HUES6 (cell line): ENCODE measurements around the gene ING1.
A peak's percentile ranks its signal among the peaks of the same experiment; 100 is the strongest.
"Not testable (repeated sequence)": the region's sequence is repeated elsewhere in the genome, so short reads cannot be mapped to it uniquely, and the experiment has no call there.

ENCODE experiments used
- H3K27ac ChIP-seq: 2 replicates; pipeline ENCODE4 v1.7.0; 2013; ENCODE audit warnings: low read depth, mild to moderate bottlenecking, low read length, inconsistent platforms
- H3K27me3 ChIP-seq: 2 replicates; pipeline ENCODE4 v1.6.1; 2013; ENCODE audit warnings: low read length; ENCODE audit not compliant: control insufficient read depth, insufficient read depth
- H3K36me3 ChIP-seq: 2 replicates; pipeline ENCODE4 v1.6.1; 2013; ENCODE audit warnings: low read length; ENCODE audit not compliant: control insufficient read depth, insufficient read depth
- H3K4me1 ChIP-seq: 2 replicates; pipeline ENCODE4 v1.6.1; 2013; ENCODE audit warnings: low read length; ENCODE audit not compliant: control insufficient read depth, insufficient read depth
- H3K4me3 ChIP-seq: 2 replicates; pipeline ENCODE4 v1.5.1; 2013; ENCODE audit warnings: low read depth, low read length
- H3K9ac ChIP-seq: one replicate; pipeline ENCODE4 v1.6.1; 2013; ENCODE audit warnings: mild to moderate bottlenecking, low read length
- H3K9me3 ChIP-seq: 2 replicates; pipeline ENCODE4 v1.6.1; 2013; ENCODE audit warnings: low read depth, low read length; ENCODE audit not compliant: control insufficient read depth, insufficient read depth

ING1 gene

GRCh38 chr13:110713642-110713952 lies at the start of gene ING1:
ING1 (plus strand) TSS chr13:110713700; CDS start chr13:110714150, 450 bp downstream.
- H3K36me3 ChIP-seq = no peaks in the 10 kb centered on the region
- H3K9ac ChIP-seq = peak within 1 kb of the TSS; percentile 94
- H3K4me1 ChIP-seq = peaks cover 13% of the 10 kb centered on the region; the same call in 1 of the 2 replicates
- H3K27ac ChIP-seq = peak within 1 kb of the TSS; percentile 98
- H3K27me3 ChIP-seq = no peaks in the 10 kb centered on the region
- H3K4me3 ChIP-seq = peak within 1 kb of the TSS; percentile 95
- no peaks in the 10 kb centered on the region for H3K9me3 ChIP-seq

- no peaks in the 10 kb centered on the region for H3K4me1 ChIP-seq
- no peak overlapping the region for H3K27ac ChIP-seq
- H3K27me3 ChIP-seq = no peaks in the 10 kb centered on the region
- H3K9me3 ChIP-seq = peaks cover 29% of the 10 kb centered on the region
- H3K4me3 ChIP-seq = no peak overlapping the region
- H3K9ac ChIP-seq = no peak overlapping the region
- peaks cover 86% of the 10 kb centered on the region for H3K36me3 ChIP-seq
These were observed 49.5 kb upstream of the ING1 start for GRCh38 chr13:110664041-110664440.

- no peak overlapping the region for H3K9ac ChIP-seq
- H3K9me3 ChIP-seq = peaks cover 29% of the 10 kb centered on the region
- H3K36me3 ChIP-seq = peaks cover 86% of the 10 kb centered on the region
- no peak overlapping the region for H3K27ac ChIP-seq
- no peaks in the 10 kb centered on the region for H3K27me3 ChIP-seq
- H3K4me3 ChIP-seq = no peak overlapping the region
- H3K4me1 ChIP-seq = no peaks in the 10 kb centered on the region
These were observed 48.8 kb upstream of the ING1 start for GRCh38 chr13:110664673-110665072.

- Histone ChIP-seq H3K4me3 (no peak overlapping the region), H3K4me1 (no peaks in the 10 kb centered on the region), H3K36me3 (peaks cover 85% of the 10 kb centered on the region), H3K27ac (no peak overlapping the region), H3K9ac (no peak overlapping the region), H3K27me3 (no peaks in the 10 kb centered on the region), H3K9me3 (peaks cover 27% of the 10 kb centered on the region)
These were observed 47.8 kb upstream of the ING1 start for GRCh38 chr13:110665491-110666254.

GRCh38 chr13:110666255-110666533 lies 47.3 kb upstream of the ING1 start:
- no peak overlapping the region for H3K4me3 ChIP-seq
- H3K27ac ChIP-seq = no peak overlapping the region
- no peak overlapping the region for H3K9ac ChIP-seq
- no peaks in the 10 kb centered on the region for H3K27me3 ChIP-seq
- peaks cover 82% of the 10 kb centered on the region for H3K36me3 ChIP-seq
- H3K9me3 ChIP-seq = peaks cover 24% of the 10 kb centered on the region
- H3K4me1 ChIP-seq = no peaks in the 10 kb centered on the region

- Histone ChIP-seq H3K4me3 (no peak overlapping the region), H3K36me3 (peaks cover 54% of the 10 kb centered on the region), H3K27me3 (no peaks in the 10 kb centered on the region), H3K9ac (no peak overlapping the region), H3K27ac (no peak overlapping the region), H3K9me3 (peaks cover 15% of the 10 kb centered on the region), H3K4me1 (no peaks in the 10 kb centered on the region)
These were observed 44.5 kb upstream of the ING1 start for GRCh38 chr13:110669036-110669435.

- not testable (repeated sequence) for H3K4me3 ChIP-seq, H3K27ac ChIP-seq, H3K9ac ChIP-seq, H3K4me1 ChIP-seq, H3K27me3 ChIP-seq
- H3K9me3 ChIP-seq = peaks cover 15% of the 10 kb centered on the region
- peaks cover 50% of the 10 kb centered on the region for H3K36me3 ChIP-seq
These were observed 43.7 kb upstream of the ING1 start for GRCh38 chr13:110669814-110670213.

GRCh38 chr13:110676595-110677587 lies 36.6 kb upstream of the ING1 start:
- H3K9ac ChIP-seq = no peak overlapping the region
- H3K4me1 ChIP-seq = no peaks in the 10 kb centered on the region
- no peak overlapping the region for H3K27ac ChIP-seq
- H3K27me3 ChIP-seq = no peaks in the 10 kb centered on the region
- no peak overlapping the region for H3K4me3 ChIP-seq
- H3K36me3 ChIP-seq = peaks cover 38% of the 10 kb centered on the region
- no peaks in the 10 kb centered on the region for H3K9me3 ChIP-seq

GRCh38 chr13:110677731-110678545 lies 35.6 kb upstream of the ING1 start:
- Histone ChIP-seq H3K4me3 (no peak overlapping the region), H3K4me1 (no peaks in the 10 kb centered on the region), H3K27me3 (no peaks in the 10 kb centered on the region), H3K9ac (no peak overlapping the region), H3K9me3 (no peaks in the 10 kb centered on the region), H3K27ac (no peak overlapping the region), H3K36me3 (peaks cover 48% of the 10 kb centered on the region)

- H3K9me3 ChIP-seq = no peaks in the 10 kb centered on the region
- no peak overlapping the region for H3K9ac ChIP-seq
- H3K27me3 ChIP-seq = no peaks in the 10 kb centered on the region
- peaks cover 62% of the 10 kb centered on the region for H3K36me3 ChIP-seq
- no peaks in the 10 kb centered on the region for H3K4me1 ChIP-seq
- H3K27ac ChIP-seq = no peak overlapping the region
- H3K4me3 ChIP-seq = no peak overlapping the region
These were observed 32.6 kb upstream of the ING1 start for GRCh38 chr13:110680852-110681251.
